Kidney (tissue), 14 donors: ENCODE results near the gene TXNDC8. TPM values are rescaled to one million over a fixed set of nuclear protein-coding genes. Genes with fewer than 3 reads are reported as not detected.

Experiments
- DNase-seq, 5 donors: peaks; one replicate each; pipeline ENCODE4 v3.0.0-alpha.2; 2013 to 2020
- FAIRE-seq: peaks from 2 replicates; lab custom pipeline; 2012; peaks lifted over from hg19 to GRCh38; lab: Jason Lieb, UNC
- H3K27ac ChIP-seq, 2 donors: one replicate each; pipeline ENCODE4 v1.7.0; 2013; ENCODE audit warnings: low read depth in 2 of 2, low read length in 2 of 2, inconsistent platforms in 1 of 2
- H3K27me3 ChIP-seq: one replicate; pipeline ENCODE4 v1.7.1; 2013; ENCODE audit warnings: low read length, inconsistent platforms; ENCODE audit not compliant: control insufficient read depth, insufficient read depth
- H3K36me3 ChIP-seq, 3 donors: one replicate each; pipeline versions ENCODE4 v1.7.0 to v1.7.1; 2013; ENCODE audit warnings: low read length in 3 of 3, control low read depth in 1 of 3, inconsistent platforms in 1 of 3; ENCODE audit not compliant: insufficient read depth in 3 of 3, control insufficient read depth in 2 of 3
- H3K4me1 ChIP-seq, 3 donors: one replicate each; pipeline versions ENCODE4 v1.7.0 to v1.7.1; 2013; ENCODE audit warnings: low read length in 3 of 3, inconsistent platforms in 1 of 3, low read depth in 1 of 3; ENCODE audit not compliant: control insufficient read depth in 2 of 3, insufficient read depth in 2 of 3
- H3K4me3 ChIP-seq, 3 donors: one replicate each; pipeline versions ENCODE4 v1.7.0 to v1.8.1; 2013; ENCODE audit warnings: low read length in 3 of 3, control low read depth in 1 of 3, inconsistent platforms in 1 of 3
- H3K9ac ChIP-seq, 3 donors: one replicate each; pipeline versions ENCODE4 v1.7.0 to v1.7.1; 2013; ENCODE audit warnings: low read length in 3 of 3, control low read depth in 1 of 3, inconsistent platforms in 1 of 3
- H3K9me3 ChIP-seq, 3 donors: one replicate each; pipeline versions ENCODE4 v1.7.0 to v1.7.1; 2013; ENCODE audit warnings: low read length in 3 of 3, control low read depth in 1 of 3, inconsistent platforms in 1 of 3; ENCODE audit not compliant: control insufficient read depth in 2 of 3, insufficient read depth in 1 of 3
- intact Hi-C: fragments of 100-400 bp; cut with DNase I; formaldehyde crosslinking; loops from one replicate; pipeline ENCODE4 v1.11.1; 2022
- polyA plus RNA-seq: library from polyadenylated mRNA; stranded (reverse); fragments of 350-450 nt; fragmentation: Illumina TruSeq; extraction: RNeasy Lipid Tissue Mini Kit (QIAGEN cat#74804); gene quantifications from one replicate; pipeline ENCODE4 v1.2.3, GENCODE V29; 2014; ENCODE audit warnings: low read depth, low replicate concordance; ENCODE audit not compliant: insufficient read depth
- total RNA-seq: library from RNA; stranded (reverse); fragmentation: NEBNext Ultra II Directional; extraction: Animal tissue kit (Norgen Biotek cat#: 25700); gene quantifications from one replicate; pipeline ENCODE4 v1.2.1, GENCODE V29; 2021
- TF ChIP-seq, protein P1 (sequence below): IDR thresholded peaks from 3 replicates; pipeline ENCODE4 v1.5.1; 2012; ENCODE audit warnings: mild to moderate bottlenecking, moderate library complexity, borderline replicate concordance; ENCODE audit not compliant: insufficient read depth; ENCODE audit errors: extremely low read depth
- donor health status: control.
- donor health status: control.
- donor health status: control.
- donor health status: control.
- donor health status: control.
- donor health status: DM: yes; HTN: yes; CAD: no.
- donor health status: Normal renal cell carcinoma (clear cell type).

Gene TXNDC8
- total and polyA plus RNA-seq, 2 donors from 2014 or later, result not detected

DNA sequence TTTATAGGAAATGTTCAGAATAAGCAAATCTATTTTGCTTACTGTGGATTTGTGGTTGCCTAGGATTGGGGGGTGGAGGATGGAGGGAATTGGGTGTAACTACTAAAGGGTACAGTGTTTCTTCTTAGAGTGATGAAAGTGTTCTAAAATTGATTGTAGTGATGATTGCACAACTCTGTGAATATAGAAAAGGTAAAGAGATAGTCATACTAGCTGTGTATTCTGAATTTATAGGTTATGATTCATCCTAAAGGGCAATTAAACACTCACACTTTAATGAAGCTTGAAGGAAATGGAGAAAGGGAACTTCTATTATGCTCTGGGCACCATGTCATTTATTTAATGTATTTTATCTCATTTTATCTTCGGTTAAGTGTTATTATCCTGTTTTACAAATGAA lies 9.9 kb downstream of the TXNDC8 start:
- no peak overlapping the region for H3K4me3 ChIP-seq
- H3K4me1 ChIP-seq, result no peaks in the 10 kb centered on the region
- DNase-seq (no peak), FAIRE-seq (no peak)
- intact Hi-C loops, result no loop called here
- no peaks in the 10 kb centered on the region for H3K36me3 ChIP-seq
- no peaks in the 10 kb centered on the region for H3K27me3 ChIP-seq
- H3K27ac ChIP-seq, result no peak overlapping the region
- H3K9me3 ChIP-seq, result no peaks in the 10 kb centered on the region
- H3K9ac ChIP-seq, result no peak overlapping the region
- TF ChIP-seq, protein P1, sequence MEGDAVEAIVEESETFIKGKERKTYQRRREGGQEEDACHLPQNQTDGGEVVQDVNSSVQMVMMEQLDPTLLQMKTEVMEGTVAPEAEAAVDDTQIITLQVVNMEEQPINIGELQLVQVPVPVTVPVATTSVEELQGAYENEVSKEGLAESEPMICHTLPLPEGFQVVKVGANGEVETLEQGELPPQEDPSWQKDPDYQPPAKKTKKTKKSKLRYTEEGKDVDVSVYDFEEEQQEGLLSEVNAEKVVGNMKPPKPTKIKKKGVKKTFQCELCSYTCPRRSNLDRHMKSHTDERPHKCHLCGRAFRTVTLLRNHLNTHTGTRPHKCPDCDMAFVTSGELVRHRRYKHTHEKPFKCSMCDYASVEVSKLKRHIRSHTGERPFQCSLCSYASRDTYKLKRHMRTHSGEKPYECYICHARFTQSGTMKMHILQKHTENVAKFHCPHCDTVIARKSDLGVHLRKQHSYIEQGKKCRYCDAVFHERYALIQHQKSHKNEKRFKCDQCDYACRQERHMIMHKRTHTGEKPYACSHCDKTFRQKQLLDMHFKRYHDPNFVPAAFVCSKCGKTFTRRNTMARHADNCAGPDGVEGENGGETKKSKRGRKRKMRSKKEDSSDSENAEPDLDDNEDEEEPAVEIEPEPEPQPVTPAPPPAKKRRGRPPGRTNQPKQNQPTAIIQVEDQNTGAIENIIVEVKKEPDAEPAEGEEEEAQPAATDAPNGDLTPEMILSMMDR, result no peak

DNA sequence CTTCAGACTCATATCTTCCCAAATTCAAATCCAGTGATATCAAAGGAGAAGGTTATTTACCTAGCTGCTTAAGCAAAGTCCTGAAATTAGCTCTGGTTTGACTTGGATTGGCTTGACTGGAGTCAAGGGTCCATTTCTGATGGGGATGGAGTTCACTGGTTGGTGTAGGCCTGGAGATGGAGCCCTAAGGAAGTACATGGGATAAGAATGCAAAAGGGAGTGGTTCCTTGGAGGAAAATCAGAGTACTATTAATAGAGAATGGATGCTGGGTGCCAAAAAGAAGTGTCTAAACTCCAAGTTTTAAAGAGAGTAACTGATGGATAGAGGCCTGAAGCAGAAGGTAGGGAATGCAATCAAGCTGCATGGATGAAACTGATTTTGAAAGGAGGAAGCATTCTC lies 13.8 kb downstream of the TXNDC8 start:
- no peak overlapping the region for H3K9ac ChIP-seq
- TF ChIP-seq, protein P1, result no peak
- FAIRE-seq, result no peak

DNA sequence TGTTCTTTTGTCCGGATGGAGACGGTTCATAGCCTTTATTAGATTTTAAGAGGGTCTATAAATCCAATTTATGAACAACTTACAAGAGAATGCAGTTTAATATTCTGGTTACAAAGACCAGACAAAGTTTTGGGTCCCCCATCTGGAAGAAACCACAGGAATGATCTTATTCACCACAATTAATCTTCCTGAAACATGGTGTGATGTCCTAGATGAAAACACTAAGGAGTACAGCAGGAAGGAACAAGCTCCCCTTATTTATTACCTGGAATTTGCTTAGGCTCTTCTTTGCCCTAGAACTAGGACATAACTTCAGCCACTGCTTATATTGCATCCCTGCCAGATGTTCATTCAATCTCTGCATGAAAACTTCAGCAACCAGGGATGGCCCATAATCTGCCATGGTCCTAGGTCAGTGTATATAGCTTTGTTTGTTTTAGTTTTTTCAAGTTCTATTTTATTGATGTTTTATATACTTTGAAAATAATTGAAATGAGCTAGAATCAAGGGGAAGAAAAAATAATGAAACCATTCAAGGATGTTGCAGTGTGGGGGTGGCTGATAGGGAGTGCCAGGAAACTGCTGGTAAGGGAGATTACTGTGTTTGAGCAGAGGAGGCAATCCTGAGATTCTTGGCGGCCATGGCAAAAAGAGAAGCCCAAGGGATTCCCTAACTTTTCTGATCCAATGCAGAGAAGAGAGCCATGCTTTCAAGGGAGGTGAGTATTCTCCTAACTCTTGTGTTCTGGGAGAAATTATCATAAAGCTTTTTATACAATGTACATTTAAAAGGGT lies 16.8 kb downstream of the TXNDC8 start:
- no peak overlapping the region for H3K9ac ChIP-seq
- H3K9me3 ChIP-seq, result no peaks in the 10 kb centered on the region
- H3K4me3 ChIP-seq, result no peak overlapping the region
- H3K27ac ChIP-seq, result no peak overlapping the region
- H3K36me3 ChIP-seq, result no peaks in the 10 kb centered on the region
- TF ChIP-seq, protein P1, result no peak
- FAIRE-seq (no peak), DNase-seq (peak in 1 of 5 donors; percentile 40)
- intact Hi-C loops, result no loop called here
- H3K27me3 ChIP-seq, result no peaks in the 10 kb centered on the region
- H3K4me1 ChIP-seq, result no peaks in the 10 kb centered on the region

More for the DNA sequence above, 13.8 kb downstream of the TXNDC8 start:
- H3K36me3 ChIP-seq, result no peaks in the 10 kb centered on the region
- H3K27ac ChIP-seq, result no peak overlapping the region
- H3K4me1 ChIP-seq, result no peaks in the 10 kb centered on the region
- DNase-seq, result no peak
- H3K27me3 ChIP-seq, result no peaks in the 10 kb centered on the region
- no peaks in the 10 kb centered on the region for H3K9me3 ChIP-seq
- intact Hi-C loops, result no loop called here
- H3K4me3 ChIP-seq, result no peak overlapping the region
